Lower leg skin (tissue), 3 donors: ENCODE results near the gene SPATA45.

Source experiments
- CTCF ChIP-seq, 3 donors: fragments of 450-650 bp; IDR thresholded peaks; one replicate each; pipeline ENCODE4 v1.5.1; 2016; ENCODE audit warnings: antibody characterized with exemption in 3 of 3, mild to moderate bottlenecking in 3 of 3, moderate library complexity in 2 of 3
- POLR2A ChIP-seq, 2 donors: fragments of 450-650 bp; IDR thresholded peaks; one replicate each; pipeline ENCODE4 v1.6.1; 2016 to 2017; ENCODE audit warnings: antibody characterized with exemption in 2 of 2, mild to moderate bottlenecking in 1 of 2, moderate library complexity in 1 of 2

- TF ChIP-seq POLR2A (IDR thresholded peaks at IDR 0.05) (no peak), CTCF (IDR thresholded peaks at IDR 0.05) (no peak)
Measured at GRCh38 chr1:212858461-212859265, 11.2 kb upstream of the SPATA45 start.
